Stimulated activated CD8-positive, alpha-beta memory T cell treated with anti-CD3 and anti-CD28 coated beads, Interleukin-15, amount 100 ng/mL, for 24 hours (primary cell): ENCODE measurements around the gene SLC17A7.
"Not testable (repeated sequence)": the region's sequence is repeated elsewhere in the genome, so short reads cannot be mapped to it uniquely, and the experiment has no call there.

Source experiments
- DNase-seq: peaks from one replicate; pipeline ENCODE4 v3.0.0-alpha.2; 2020; ENCODE audit warnings: low read depth

The SLC17A7 gene

GRCh38 chr19:49444100-49444700 is 2.9 kb upstream of the SLC17A7 start:
- DNase-seq = not testable (repeated sequence)

- peak; percentile 89 for DNase-seq
Observed at GRCh38 chr19:49443366-49444099, 2.2 kb upstream of the SLC17A7 start.

GRCh38 chr19:49442771-49443365 is 1.5 kb upstream of the SLC17A7 start:
- DNase-seq = no peak

GRCh38 chr19:49442354-49442753 is 1.0 kb upstream of the SLC17A7 start:
- DNase-seq = no peak

- DNase-seq = no peak
Observed at GRCh38 chr19:49441960-49442350, 628 bp upstream of the SLC17A7 start.

GRCh38 chr19:49440439-49441209 is 703 bp downstream of the SLC17A7 start:
- no peak for DNase-seq

GRCh38 chr19:49439836-49440235 is 1.5 kb downstream of the SLC17A7 start:
- no peak for DNase-seq

- DNase-seq = no peak
Observed at GRCh38 chr19:49438261-49438660, 3.1 kb downstream of the SLC17A7 start.

GRCh38 chr19:49437231-49437630 is 4.1 kb downstream of the SLC17A7 start:
- DNase-seq = no peak

GRCh38 chr19:49436381-49437017 is 4.8 kb downstream of the SLC17A7 start:
- DNase-seq = no peak

- no peak for DNase-seq
Observed at GRCh38 chr19:49435670-49436069, 5.7 kb downstream of the SLC17A7 start.

GRCh38 chr19:49434907-49435583 is 6.3 kb downstream of the SLC17A7 start:
- no peak for DNase-seq

GRCh38 chr19:49433240-49433901 is 8.0 kb downstream of the SLC17A7 start:
- DNase-seq = no peak

GRCh38 chr19:49432141-49433073 is 8.9 kb downstream of the SLC17A7 start:
- DNase-seq = no peak

- no peak for DNase-seq
Observed at GRCh38 chr19:49431330-49431749, 10.0 kb downstream of the SLC17A7 start.

GRCh38 chr19:49430678-49431329 is 10.5 kb downstream of the SLC17A7 start:
- DNase-seq = no peak

- DNase-seq = no peak
Observed at GRCh38 chr19:49430172-49430677, 11.1 kb downstream of the SLC17A7 start.

- no peak for DNase-seq
Observed at GRCh38 chr19:49428547-49429451, 12.5 kb downstream of the SLC17A7 start.
